Ishikawa (cell line): Measurements from ENCODE around the gene ETV3L.

Experiments
- CEBPB ChIP-seq: IDR thresholded peaks from 2 replicates; pipeline ENCODE4 v1.6.1; 2012
- CREB1 ChIP-seq: IDR thresholded peaks from 2 replicates; pipeline ENCODE4 v1.6.1; 2012; ENCODE audit warnings: low read depth
- EP300 ChIP-seq: IDR thresholded peaks from 2 replicates; pipeline ENCODE4 v1.6.1; 2012; ENCODE audit warnings: borderline replicate concordance
- MAX ChIP-seq: IDR thresholded peaks from 2 replicates; pipeline ENCODE4 v1.6.1; 2012
- NFIC ChIP-seq: IDR thresholded peaks from 2 replicates; pipeline ENCODE4 v1.6.1; 2012
- RAD21 ChIP-seq: IDR thresholded peaks from 2 replicates; pipeline ENCODE4 v1.6.1; 2012; ENCODE audit warnings: low read depth
- TAF1 ChIP-seq: IDR thresholded peaks from 2 replicates; pipeline ENCODE4 v1.6.1; 2012; ENCODE audit warnings: low read depth, mild to moderate bottlenecking
- TCF12 ChIP-seq: IDR thresholded peaks from 2 replicates; pipeline ENCODE4 v1.6.1; 2012; ENCODE audit warnings: low read depth
- TEAD4 ChIP-seq: IDR thresholded peaks from 2 replicates; pipeline ENCODE4 v1.6.1; 2012
- YY1 ChIP-seq: IDR thresholded peaks from 2 replicates; pipeline ENCODE4 v1.6.1; 2012; ENCODE audit warnings: low read depth
- TF ChIP-seq, protein P1 (sequence below): IDR thresholded peaks from 2 replicates; pipeline ENCODE4 v1.6.1; 2012; ENCODE audit warnings: low read depth, mild to moderate bottlenecking

- TF ChIP-seq, protein P1, sequence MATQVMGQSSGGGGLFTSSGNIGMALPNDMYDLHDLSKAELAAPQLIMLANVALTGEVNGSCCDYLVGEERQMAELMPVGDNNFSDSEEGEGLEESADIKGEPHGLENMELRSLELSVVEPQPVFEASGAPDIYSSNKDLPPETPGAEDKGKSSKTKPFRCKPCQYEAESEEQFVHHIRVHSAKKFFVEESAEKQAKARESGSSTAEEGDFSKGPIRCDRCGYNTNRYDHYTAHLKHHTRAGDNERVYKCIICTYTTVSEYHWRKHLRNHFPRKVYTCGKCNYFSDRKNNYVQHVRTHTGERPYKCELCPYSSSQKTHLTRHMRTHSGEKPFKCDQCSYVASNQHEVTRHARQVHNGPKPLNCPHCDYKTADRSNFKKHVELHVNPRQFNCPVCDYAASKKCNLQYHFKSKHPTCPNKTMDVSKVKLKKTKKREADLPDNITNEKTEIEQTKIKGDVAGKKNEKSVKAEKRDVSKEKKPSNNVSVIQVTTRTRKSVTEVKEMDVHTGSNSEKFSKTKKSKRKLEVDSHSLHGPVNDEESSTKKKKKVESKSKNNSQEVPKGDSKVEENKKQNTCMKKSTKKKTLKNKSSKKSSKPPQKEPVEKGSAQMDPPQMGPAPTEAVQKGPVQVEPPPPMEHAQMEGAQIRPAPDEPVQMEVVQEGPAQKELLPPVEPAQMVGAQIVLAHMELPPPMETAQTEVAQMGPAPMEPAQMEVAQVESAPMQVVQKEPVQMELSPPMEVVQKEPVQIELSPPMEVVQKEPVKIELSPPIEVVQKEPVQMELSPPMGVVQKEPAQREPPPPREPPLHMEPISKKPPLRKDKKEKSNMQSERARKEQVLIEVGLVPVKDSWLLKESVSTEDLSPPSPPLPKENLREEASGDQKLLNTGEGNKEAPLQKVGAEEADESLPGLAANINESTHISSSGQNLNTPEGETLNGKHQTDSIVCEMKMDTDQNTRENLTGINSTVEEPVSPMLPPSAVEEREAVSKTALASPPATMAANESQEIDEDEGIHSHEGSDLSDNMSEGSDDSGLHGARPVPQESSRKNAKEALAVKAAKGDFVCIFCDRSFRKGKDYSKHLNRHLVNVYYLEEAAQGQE, result no peak
- no peak for TF ChIP-seq CEBPB
- TF ChIP-seq YY1, result no peak
- no peak for TF ChIP-seq EP300
- TF ChIP-seq TCF12, result no peak
- no peak for TF ChIP-seq RAD21
- TF ChIP-seq TEAD4, result no peak
- TF ChIP-seq NFIC, result no peak
- no peak for TF ChIP-seq TAF1
- no peak for TF ChIP-seq CREB1
- no peak for TF ChIP-seq MAX
Observed at GRCh38 chr1:157085421-157085820, 14.2 kb downstream of the ETV3L start.
